GM11168 (cell line): ENCODE measurements around the gene CRYGA.
"Not testable (repeated sequence)": the region's sequence is repeated elsewhere in the genome, so short reads cannot be mapped to it uniquely, and the experiment has no call there.

ENCODE experiments used
- in situ Hi-C: fragments of 300-500 bp; cut with MboI; formaldehyde crosslinking; loops from one replicate; pipeline ENCODE4 v1.12.0; 2022; ENCODE audit warnings: low sequenced_read_pairs; ENCODE audit not compliant: unreplicated experiment

CRYGA gene

DNA sequence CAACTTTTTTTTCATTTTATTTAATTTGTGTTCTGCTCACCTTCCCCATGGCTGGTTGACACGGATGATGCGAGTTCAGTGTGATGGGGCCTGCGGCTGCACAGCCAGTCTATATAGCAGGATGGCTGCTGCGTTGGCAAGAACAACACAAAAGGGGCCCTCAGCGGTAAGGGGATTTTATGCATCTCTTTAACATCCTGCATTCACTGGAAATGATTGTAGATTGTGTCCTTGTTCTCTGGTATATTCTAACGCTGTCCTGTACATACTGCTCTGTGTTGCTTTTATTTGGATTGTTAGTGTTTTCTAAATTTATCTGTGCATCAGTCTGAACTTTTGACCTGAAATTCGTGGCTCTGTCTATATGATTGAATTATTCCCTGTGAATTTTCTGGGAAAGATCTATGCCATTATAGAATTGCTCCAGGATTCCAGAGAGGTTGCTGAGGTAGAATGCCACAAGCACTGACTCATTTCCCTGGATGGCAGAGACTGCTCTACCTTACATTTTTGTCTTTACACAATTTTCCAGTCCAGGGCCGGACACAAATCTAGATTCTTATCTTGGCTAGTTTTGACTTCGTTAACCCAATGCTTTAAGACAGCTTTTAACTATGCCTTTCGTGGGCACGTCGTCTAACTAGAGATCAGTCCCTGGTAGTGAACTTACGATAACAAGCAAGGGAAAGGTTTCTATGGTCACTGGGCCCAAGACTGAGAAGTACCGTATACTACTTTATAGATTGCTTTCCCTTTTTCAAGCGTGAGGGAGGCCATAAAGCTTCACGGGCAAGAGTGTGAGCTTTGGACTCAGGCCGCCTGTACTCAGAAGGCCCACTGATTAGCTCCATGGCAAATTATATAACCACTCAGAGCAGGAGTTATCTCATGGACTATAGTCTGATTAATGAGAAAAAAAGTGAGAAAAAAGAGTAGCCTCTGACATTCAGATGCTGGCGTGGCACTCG, 33.4 kb downstream of the CRYGA start, which contains the start of gene CRYGC:
Gene CRYGC, minus strand, starts transcription at position 85 of the 968 bp plus-strand sequence. Its CDS starts 36 bp downstream, at position 49.
- in situ Hi-C loops, result no loop called here

DNA sequence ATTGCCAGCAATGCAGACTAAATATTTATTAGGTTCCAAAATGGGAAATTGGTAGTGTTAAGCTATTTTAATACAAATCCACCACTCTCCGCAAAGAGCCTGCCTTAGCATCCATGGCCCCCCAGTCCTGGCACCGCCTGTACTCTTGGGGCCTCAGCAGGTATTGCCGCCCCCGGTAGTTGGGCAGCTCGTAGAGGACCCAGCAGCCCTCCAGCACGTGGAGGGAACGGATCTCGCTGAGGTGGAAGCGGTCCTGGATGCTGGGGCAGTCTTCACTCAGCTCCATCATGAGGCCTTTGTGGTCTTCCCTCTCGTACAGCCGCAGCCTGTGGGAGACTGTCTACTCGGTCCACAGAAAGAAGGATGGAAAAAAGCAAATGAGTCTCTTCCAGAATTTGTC, 35.3 kb downstream of the CRYGA start:
- in situ Hi-C loops, result no loop called here

DNA sequence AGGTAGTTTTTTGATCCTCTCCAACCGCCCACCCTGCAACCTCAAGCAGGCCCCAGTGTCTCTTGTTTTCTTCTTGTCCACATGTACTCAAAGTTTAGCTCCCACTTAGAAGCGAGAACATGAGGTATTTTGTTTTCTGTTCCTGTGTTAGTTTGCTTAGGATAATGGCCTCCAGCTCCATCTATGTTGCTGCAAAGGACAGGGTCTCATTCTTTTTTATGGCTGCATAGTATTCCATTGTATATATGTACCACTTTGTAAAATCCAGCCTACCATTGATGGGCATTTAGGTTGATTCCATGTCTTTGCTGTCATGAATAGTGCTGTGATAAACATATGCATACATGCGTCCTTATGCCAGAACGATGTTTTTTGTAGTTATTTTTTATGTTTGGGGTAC, 36.3 kb downstream of the CRYGA start:
- in situ Hi-C loops, result no loop called here

DNA sequence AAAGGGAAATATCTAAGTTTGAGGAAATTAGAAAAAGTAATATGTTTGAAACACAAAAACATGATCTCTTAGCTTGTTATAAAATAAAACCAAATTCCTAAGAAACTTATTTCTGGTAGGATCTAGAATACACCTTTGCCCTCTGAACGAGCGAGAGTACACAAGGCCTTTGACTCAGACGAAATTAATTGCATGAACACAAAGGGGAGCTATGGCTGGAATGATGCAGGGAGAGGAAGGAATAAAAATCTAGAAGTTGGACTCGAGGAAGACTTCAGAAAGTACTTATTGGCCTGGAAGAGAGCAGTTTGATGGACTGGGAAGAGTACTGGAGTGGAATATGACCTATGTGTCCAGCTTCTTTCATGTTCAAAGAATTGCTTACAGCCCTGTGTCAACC, 38.1 kb downstream of the CRYGA start:
- in situ Hi-C loops, result no loop called here

DNA sequence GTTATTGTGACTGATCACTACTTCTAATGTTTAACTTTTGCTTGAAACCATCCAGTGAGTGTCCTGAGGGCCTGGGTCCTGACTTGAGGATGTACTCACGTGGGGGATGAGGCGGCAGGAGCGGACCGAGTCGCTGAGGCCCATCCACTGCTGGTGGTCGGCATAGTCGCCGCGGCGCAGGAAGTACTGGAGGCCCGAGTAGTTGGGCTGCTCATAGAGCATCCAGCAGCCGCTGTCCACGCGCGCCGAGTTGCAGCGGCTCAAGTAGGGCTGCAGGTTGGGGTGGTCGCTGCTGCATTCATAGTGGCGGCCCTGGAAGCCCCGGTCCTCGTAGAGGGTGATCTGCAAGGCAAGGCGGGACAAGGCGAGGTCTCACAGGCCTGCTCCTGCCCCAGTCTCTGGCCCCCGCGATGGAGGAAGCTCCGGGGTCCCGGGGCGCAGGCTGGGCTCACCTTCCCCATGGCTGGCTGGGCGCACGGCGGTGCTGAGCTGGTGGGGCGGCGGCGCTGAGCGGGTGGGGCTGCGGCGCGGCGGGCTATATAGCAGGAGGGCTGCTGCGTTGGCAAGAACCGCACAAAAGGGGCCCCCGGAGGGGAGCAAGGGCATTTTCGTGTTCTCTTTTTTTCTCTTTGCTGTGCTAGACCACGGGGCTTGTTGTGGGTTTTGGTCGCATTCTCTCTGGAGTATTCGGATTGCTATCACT, 39.2 kb downstream of the CRYGA start, which contains the start of gene CRYGD:
Gene CRYGD, minus strand, starts transcription at position 512 of the 703 bp plus-strand sequence. Its CDS starts 51 bp downstream, at position 461.
- in situ Hi-C loops, result not testable (repeated sequence)

DNA sequence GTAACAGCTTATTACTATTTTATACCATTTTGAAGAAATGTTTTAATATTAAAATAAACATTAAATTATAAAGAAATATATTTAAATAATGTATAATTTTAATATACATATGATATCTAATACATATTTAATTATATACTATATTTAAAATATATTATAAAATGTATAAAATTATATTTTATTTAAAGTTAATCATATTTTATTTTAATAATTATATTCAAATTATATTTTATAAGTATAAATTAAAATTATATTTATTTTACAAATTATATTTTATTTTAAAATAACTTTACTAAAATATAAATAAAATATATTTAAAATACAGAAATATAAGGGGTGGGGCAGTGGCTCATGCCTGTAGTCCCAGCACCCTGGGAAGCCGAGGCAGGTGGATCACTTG, 41.1 kb downstream of the CRYGA start:
- in situ Hi-C loops, result no loop called here

DNA sequence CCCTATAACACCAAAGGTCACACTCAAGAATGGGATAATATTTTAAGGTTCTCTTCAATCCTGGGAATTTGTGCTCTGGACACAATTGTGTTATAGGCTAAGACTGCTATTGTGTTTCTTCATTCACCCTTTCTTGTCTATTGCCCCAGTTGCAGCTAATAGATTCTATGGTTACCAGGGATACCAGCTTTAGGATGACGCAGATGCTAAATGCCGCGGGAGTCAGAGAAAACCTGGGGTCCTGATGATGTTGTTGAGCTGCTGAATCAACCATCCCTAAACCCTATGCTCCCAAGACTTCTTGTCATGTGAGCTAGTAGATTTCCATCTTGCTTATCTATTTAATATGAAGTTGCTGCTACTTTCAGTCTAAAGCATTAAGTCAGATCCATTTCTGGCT, 44.5 kb downstream of the CRYGA start:
- in situ Hi-C loops, result no loop called here

DNA sequence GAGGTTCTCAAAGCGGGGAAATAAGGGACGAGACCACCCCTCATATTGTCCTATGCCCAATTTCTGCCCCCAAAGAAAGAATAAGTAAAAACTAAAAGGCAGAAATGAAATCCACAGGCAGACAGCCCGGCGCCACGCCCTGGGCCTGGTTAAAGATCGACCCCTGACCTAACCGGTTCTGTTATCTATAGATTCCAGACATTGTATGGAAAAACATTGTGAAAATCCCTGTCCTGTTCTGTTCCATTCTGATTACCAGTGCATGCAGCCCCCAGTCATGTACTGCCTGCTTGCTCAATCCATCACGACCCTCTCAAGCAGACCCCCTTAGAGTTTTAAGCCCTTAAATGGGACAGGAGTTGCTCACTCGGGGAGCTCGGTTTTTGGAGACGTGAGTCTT, 46.0 kb downstream of the CRYGA start:
- in situ Hi-C loops, result not testable (repeated sequence)

DNA sequence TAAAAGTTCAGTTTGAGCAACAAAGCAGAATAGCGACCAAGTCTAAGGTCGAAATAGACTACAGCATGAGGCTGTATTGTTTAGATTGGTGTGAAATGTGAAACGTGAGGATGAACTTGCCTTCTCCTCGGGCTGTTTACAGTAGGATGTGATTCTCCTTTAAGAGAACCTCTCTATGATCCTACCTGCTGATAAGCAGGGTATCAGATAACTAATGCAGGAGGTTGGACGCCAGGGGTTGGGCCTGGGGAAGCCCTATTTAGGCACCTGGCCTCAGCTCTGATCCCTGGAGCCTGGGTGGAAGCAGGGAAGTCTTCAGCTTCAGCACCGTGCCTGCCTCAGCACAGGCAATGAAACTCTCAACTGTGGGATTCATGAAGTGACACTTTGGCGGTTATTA, 50.4 kb downstream of the CRYGA start:
- in situ Hi-C loops, result no loop called here

DNA sequence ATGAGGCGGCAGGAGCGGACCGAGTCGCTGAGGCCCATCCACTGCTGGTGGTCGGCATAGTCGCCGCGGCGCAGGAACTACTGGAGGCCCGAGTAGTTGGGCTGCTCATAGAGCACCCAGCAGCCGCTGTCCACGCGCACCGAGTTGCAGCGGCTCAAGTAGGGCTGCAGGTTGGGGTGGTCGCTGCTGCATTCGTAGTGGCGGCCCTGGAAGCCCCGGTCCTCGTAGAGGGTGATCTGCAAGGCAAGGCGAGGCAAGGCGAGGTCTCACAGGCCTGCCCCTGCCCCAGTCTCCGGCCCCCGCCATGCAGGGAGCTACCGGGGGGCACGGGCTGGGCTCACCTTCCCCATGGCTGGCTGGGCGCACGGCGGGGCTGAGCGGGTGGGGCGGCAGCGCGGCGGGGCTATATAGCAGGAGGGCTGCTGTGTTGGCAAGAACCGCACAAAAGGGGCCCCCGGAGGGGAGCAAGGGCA, 51.1 kb downstream of the CRYGA start:
- in situ Hi-C loops, result not testable (repeated sequence)
